Upper lobe of left lung (tissue), 6 donors: ENCODE data around the gene WASF2. TPM values are rescaled to one million over a fixed set of nuclear protein-coding genes. Genes with fewer than 3 reads are reported as not detected.

Experiments used
- ATAC-seq, 2 donors: fragments of 200-7000 bp; cut with Tn5 transposase; one replicate each; pipeline ENCODE4 v1.9.1; 2022; ENCODE audit warnings: mild to moderate bottlenecking in 2 of 2, moderate library complexity in 2 of 2; ENCODE audit not compliant: low FRiP score in 2 of 2
- DNase-seq, 2 donors: peaks; one replicate each; pipeline ENCODE4 v3.0.0-alpha.2; 2019 to 2020
- H3K27ac ChIP-seq, 4 donors: fragments of 200-600 bp; sonication (generic); one replicate each; pipeline ENCODE4 v1.5.1; 2016 to 2019
- H3K27me3 ChIP-seq, 4 donors: fragments of 200-600 bp; sonication (generic); one replicate each; pipeline ENCODE4 v1.5.1; 2017 to 2019
- H3K36me3 ChIP-seq, 4 donors: fragments of 200-600 bp; sonication (generic); one replicate each; pipeline ENCODE4 v1.5.1; 2016 to 2019
- H3K4me1 ChIP-seq, 4 donors: fragments of 200-600 bp; sonication (generic); one replicate each; pipeline ENCODE4 v1.5.1; 2018 to 2019
- H3K4me3 ChIP-seq, 4 donors: fragments of 200-600 bp; sonication (generic); one replicate each; pipeline ENCODE4 v1.5.1; 2017 to 2019; ENCODE audit warnings: mild to moderate bottlenecking in 2 of 4, moderate library complexity in 1 of 4
- H3K9me3 ChIP-seq, 4 donors: fragments of 200-600 bp; sonication (generic); one replicate each; pipeline ENCODE4 v1.5.1; 2018 to 2019
- CTCF ChIP-seq, 6 experiments: fragments of 450-650 bp in 4 of 6; fragments of 200-600 bp in 2 of 6; sonication (generic) in 2 of 6; IDR thresholded peaks; one replicate each; pipeline ENCODE4 v1.5.1; 2016 to 2019; ENCODE audit warnings: antibody characterized with exemption in 6 of 6
- EP300 ChIP-seq, 4 donors: sonication (generic); formaldehyde crosslinking; IDR thresholded peaks; one replicate each; pipeline ENCODE4 v1.5.1; 2017; ENCODE audit warnings: antibody characterized with exemption in 4 of 4, control low read depth in 2 of 4
- POLR2A ChIP-seq, 4 donors: fragments of 450-650 bp; IDR thresholded peaks; one replicate each; pipeline ENCODE4 v1.5.1; 2016 to 2017; ENCODE audit warnings: antibody characterized with exemption in 4 of 4, mild to moderate bottlenecking in 2 of 4
- POLR2AphosphoS5 ChIP-seq, 2 donors: sonication (generic); formaldehyde crosslinking; IDR thresholded peaks; one replicate each; pipeline ENCODE4 v1.5.1; 2017; ENCODE audit warnings: antibody characterized with exemption in 2 of 2
- WGBS, 2 donors: methylation state at CpG; one replicate each; pipeline ENCODE4 v1.1.5; 2017 to 2018; 5-methylcytosine and 5-hydroxymethylcytosine counted together
- total RNA-seq, 6 donors: library from RNA; depleted of rRNA in 4 of 6; stranded (reverse); fragments of >200 nt in 4 of 6; gene quantifications; one replicate each; pipeline versions ENCODE4 v1.1.0 to v1.2.1, GENCODE V29; 2016 to 2021
- donor health status: DM: no; HTN: no; CAD: no; lungs with moderate emphysema.
- donor health status: DM: no; HTN: yes; CAD: no; lungs with severe emphysema.

WASF2 gene
- total RNA-seq, 6 donors from 2014 or later, result 53.4 to 158 (median 62.2) TPM

- TF ChIP-seq POLR2AphosphoS5 (IDR thresholded peaks at IDR 0.05), result no peak
- no peak for TF ChIP-seq POLR2A (IDR thresholded peaks at IDR 0.05)
- TF ChIP-seq EP300 (IDR thresholded peaks at IDR 0.05), result no peak
- TF ChIP-seq CTCF (IDR thresholded peaks at IDR 0.05), result no peak
- Histone ChIP-seq H3K27me3 (no peaks in the 10 kb centered on the region), H3K36me3 (no peaks in the 10 kb centered on the region), H3K4me3 (no peak overlapping the region), H3K4me1 (peaks cover 18 to 23% (median 21%) of the 10 kb centered on the region in 4 donors), H3K27ac (no peak overlapping the region), H3K9me3 (no peaks in the 10 kb centered on the region)
- DNase-seq, result no peak
- ATAC-seq, result no peak
- 75 to 77% methylated on average over 9 of the region's 9 CpGs for WGBS, 2 donors
Measured at GRCh38 chr1:27509127-27510080, 19.4 kb upstream of the WASF2 start.

DNA sequence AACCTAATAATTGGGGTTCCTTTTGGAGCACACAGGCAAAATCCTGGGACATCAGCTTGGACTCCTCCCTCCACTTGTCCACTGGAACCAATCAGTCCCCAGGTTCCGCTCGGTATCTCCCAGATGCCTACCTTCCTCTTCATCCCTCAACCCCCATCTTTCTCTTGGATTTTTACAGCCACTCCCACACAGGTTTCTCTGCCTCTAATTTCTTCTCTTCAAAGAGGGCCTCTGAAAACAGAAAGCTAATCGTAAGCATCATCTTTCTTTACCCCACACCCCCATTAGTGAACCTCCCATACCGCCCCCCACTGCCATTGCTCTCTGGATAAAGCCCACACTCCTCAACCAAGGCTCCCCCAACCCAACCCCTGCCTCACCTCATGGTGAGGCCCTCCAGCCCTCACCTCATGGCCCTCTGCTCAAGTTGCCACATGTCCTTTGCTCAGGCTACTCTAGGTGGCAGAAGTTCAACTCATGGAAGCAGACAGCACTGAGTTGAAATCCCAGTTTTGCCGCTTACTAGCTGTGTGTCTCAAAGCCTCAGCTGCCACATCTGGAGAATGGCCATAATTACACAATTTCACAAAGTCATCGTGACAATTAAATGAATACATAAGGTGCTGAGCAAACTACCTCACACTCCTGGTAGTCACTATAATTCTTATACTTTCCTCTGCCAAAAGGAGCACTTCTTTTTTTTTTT is 18.1 kb upstream of the WASF2 start:
- 86 to 89% methylated on average over 6 of the region's 6 CpGs for WGBS, 2 donors
- DNase-seq (no peak), ATAC-seq (no peak)
- TF ChIP-seq POLR2A (IDR thresholded peaks at IDR 0.05) (no peak), CTCF (IDR thresholded peaks at IDR 0.05) (no peak), EP300 (IDR thresholded peaks at IDR 0.05) (no peak), POLR2AphosphoS5 (IDR thresholded peaks at IDR 0.05) (no peak)
- Histone ChIP-seq H3K27me3 (no peaks in the 10 kb centered on the region), H3K27ac (no peak overlapping the region), H3K9me3 (no peaks in the 10 kb centered on the region), H3K36me3 (no peaks in the 10 kb centered on the region), H3K4me3 (no peak overlapping the region), H3K4me1 (peaks cover 6 to 21% (median 20%) of the 10 kb centered on the region in 4 donors)

GRCh38 chr1:27506703-27507102 is 16.7 kb upstream of the WASF2 start:
- DNase-seq (no peak), ATAC-seq (no peak)
- H3K9me3 ChIP-seq, result no peaks in the 10 kb centered on the region
- peaks cover 6 to 21% (median 20%) of the 10 kb centered on the region in 4 donors for H3K4me1 ChIP-seq
- no peak overlapping the region for H3K4me3 ChIP-seq
- H3K27me3 ChIP-seq, result no peaks in the 10 kb centered on the region
- no peaks in the 10 kb centered on the region for H3K36me3 ChIP-seq
- WGBS, 2 donors, result 92 to 94% methylated on average over 6 of the region's 6 CpGs
- TF ChIP-seq POLR2AphosphoS5 (IDR thresholded peaks at IDR 0.05), result no peak
- TF ChIP-seq EP300 (IDR thresholded peaks at IDR 0.05), result no peak
- no peak for TF ChIP-seq POLR2A (IDR thresholded peaks at IDR 0.05)
- TF ChIP-seq CTCF (IDR thresholded peaks at IDR 0.05), result no peak
- no peak overlapping the region for H3K27ac ChIP-seq

GRCh38 chr1:27505420-27505680 is 15.4 kb upstream of the WASF2 start:
- ATAC-seq (no peak), DNase-seq (no peak)
- Histone ChIP-seq H3K27ac (peak overlapping the region; percentile 81 to 91 (median 86)), H3K27me3 (no peaks in the 10 kb centered on the region), H3K4me3 (no peak overlapping the region), H3K36me3 (no peaks in the 10 kb centered on the region), H3K9me3 (no peaks in the 10 kb centered on the region), H3K4me1 (peaks cover 6 to 21% (median 20%) of the 10 kb centered on the region in 4 donors)
- WGBS, 2 donors, result 61 to 77% methylated on average over 5 of the region's 5 CpGs
- no peak for TF ChIP-seq POLR2A (IDR thresholded peaks at IDR 0.05)

DNA sequence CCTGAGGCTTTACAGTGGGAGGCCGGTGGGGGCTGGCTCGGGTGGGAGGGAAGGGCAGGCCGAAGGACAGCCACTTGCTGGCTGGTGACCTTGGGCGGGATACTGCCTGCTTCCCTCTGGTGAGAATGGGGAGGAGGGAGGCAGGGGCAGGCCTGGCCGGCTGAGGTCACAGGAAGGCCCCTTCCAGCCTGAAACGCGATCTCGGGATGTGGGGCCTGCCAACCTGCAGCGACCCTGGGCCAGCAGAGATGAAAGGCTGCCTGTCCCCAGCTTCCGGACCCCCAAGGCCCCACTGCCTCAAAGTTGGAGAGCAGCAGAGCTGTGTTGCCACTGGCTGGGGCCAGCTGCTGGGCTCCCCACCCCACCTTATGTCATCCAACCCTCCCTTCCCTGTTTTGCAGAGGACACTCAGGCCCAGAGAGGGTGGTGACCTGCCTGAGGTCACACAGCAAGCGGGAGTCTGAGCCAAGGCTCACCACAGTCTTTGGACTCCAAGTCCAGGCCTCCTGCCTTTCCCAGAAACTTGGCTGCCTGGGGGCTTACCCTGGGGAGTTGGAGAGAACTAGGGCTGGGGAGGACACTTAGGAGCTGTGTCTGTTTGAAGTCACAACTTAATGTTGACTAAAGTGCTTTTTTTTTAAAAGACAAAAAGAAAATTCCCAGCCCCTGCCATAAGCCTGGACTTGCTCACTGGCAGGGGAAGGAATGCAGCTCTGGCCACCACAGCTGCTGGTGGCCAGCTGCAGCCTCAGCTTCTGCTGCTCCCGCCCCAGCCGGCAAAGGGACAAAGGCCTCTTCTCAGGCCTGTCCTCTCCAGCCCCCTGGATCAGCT is 14.8 kb upstream of the WASF2 start:
- Histone ChIP-seq H3K9me3 (no peaks in the 10 kb centered on the region), H3K4me1 (peaks cover 6 to 21% (median 20%) of the 10 kb centered on the region in 4 donors), H3K36me3 (no peaks in the 10 kb centered on the region), H3K27me3 (no peaks in the 10 kb centered on the region), H3K27ac (peak overlapping the region; percentile 81 to 91 (median 86)), H3K4me3 (peak overlapping the region in 1 of 4 donors; percentile 21)
- TF ChIP-seq CTCF (IDR thresholded peaks at IDR 0.05), result no peak
- TF ChIP-seq EP300 (IDR thresholded peaks at IDR 0.05), result no peak
- no peak for TF ChIP-seq POLR2A (IDR thresholded peaks at IDR 0.05)
- TF ChIP-seq POLR2AphosphoS5 (IDR thresholded peaks at IDR 0.05), result no peak
- 39 to 45% methylated on average over 5 to 13 of the region's 13 CpGs for WGBS, 2 donors
- DNase-seq (peak in 1 of 2 donors; percentile 83), ATAC-seq (peak; percentile 72 to 93)
